WTC11 (cell line): ENCODE data around the gene UBE2F.

Experiments
- CREM ChIP-seq: sonication (generic); formaldehyde crosslinking; IDR thresholded peaks from 2 replicates; pipeline ENCODE4 v1.8.1; 2022; ENCODE audit warnings: mild to moderate bottlenecking, missing genetic modification reagents, moderate library complexity
- E2F4 ChIP-seq: sonication (generic); formaldehyde crosslinking; IDR thresholded peaks from 2 replicates; pipeline ENCODE4 v1.8.1; 2022; ENCODE audit warnings: low read depth, mild to moderate bottlenecking, moderate library complexity, missing genetic modification reagents, borderline replicate concordance
- JUN ChIP-seq: sonication (generic); formaldehyde crosslinking; IDR thresholded peaks from 2 replicates; pipeline ENCODE4 v1.8.0; 2023; ENCODE audit warnings: mild to moderate bottlenecking, missing genetic modification reagents
- KAT7 ChIP-seq: sonication (generic); formaldehyde crosslinking; IDR thresholded peaks from 2 replicates; pipeline ENCODE4 v1.8.1; 2023; ENCODE audit warnings: missing genetic modification reagents, mild to moderate bottlenecking, borderline replicate concordance
- MAX ChIP-seq: sonication (generic); formaldehyde crosslinking; IDR thresholded peaks from 2 replicates; pipeline ENCODE4 v1.8.0; 2022; ENCODE audit warnings: mild to moderate bottlenecking, missing genetic modification reagents
- MYBL2 ChIP-seq: sonication (generic); formaldehyde crosslinking; IDR thresholded peaks from 2 replicates; pipeline ENCODE4 v1.8.1; 2023; ENCODE audit warnings: mild to moderate bottlenecking, moderate library complexity, missing genetic modification reagents
- NR3C1 ChIP-seq: sonication (generic); formaldehyde crosslinking; conservative IDR thresholded peaks from 2 replicates; pipeline ENCODE4 v1.8.1; 2023; ENCODE audit warnings: low read depth, mild to moderate bottlenecking, missing genetic modification reagents
- SP1 ChIP-seq: sonication (generic); formaldehyde crosslinking; conservative IDR thresholded peaks from 2 replicates; pipeline ENCODE4 v1.8.1; 2022; ENCODE audit warnings: missing genetic modification reagents
- ZNF263 ChIP-seq: sonication (generic); formaldehyde crosslinking; IDR thresholded peaks from 2 replicates; pipeline ENCODE4 v1.8.1; 2022; ENCODE audit warnings: low read depth, mild to moderate bottlenecking, moderate library complexity, missing genetic modification reagents
- ZNF671 ChIP-seq: fragments of 250-450 bp; sonication (Bioruptor Pico); IDR thresholded peaks from 2 replicates; pipeline ENCODE4 v1.8.0; 2021; ENCODE audit warnings: mild to moderate bottlenecking
- TF ChIP-seq, protein P1 (sequence below): fragments of 200-600 bp; IDR thresholded peaks from 2 replicates; pipeline ENCODE4 v1.8.0; 2022; ENCODE audit warnings: antibody characterized with exemption

GRCh38 chr2:238027591-238028415, 61.0 kb downstream of the UBE2F start:
- TF ChIP-seq, protein P1, sequence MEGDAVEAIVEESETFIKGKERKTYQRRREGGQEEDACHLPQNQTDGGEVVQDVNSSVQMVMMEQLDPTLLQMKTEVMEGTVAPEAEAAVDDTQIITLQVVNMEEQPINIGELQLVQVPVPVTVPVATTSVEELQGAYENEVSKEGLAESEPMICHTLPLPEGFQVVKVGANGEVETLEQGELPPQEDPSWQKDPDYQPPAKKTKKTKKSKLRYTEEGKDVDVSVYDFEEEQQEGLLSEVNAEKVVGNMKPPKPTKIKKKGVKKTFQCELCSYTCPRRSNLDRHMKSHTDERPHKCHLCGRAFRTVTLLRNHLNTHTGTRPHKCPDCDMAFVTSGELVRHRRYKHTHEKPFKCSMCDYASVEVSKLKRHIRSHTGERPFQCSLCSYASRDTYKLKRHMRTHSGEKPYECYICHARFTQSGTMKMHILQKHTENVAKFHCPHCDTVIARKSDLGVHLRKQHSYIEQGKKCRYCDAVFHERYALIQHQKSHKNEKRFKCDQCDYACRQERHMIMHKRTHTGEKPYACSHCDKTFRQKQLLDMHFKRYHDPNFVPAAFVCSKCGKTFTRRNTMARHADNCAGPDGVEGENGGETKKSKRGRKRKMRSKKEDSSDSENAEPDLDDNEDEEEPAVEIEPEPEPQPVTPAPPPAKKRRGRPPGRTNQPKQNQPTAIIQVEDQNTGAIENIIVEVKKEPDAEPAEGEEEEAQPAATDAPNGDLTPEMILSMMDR = no peak
- TF ChIP-seq ZNF263 (CRISPR knock-in tag) (no peak), JUN (CRISPR knock-in tag) (no peak), NR3C1 (no peak), ZNF671 (CRISPR knock-in tag) (no peak), CREM (CRISPR knock-in tag) (no peak), KAT7 (CRISPR knock-in tag) (no peak), MYBL2 (CRISPR knock-in tag) (no peak), SP1 (no peak), MAX (no peak), E2F4 (no peak)
